Pulmonary artery endothelial cell (primary cell): ENCODE data around the gene METTL24. TPM values are rescaled to one million over a fixed set of nuclear protein-coding genes. Genes with fewer than 3 reads are reported as not detected.

Experiments
- DNase-seq: peaks from one replicate; pipeline ENCODE4 v3.0.0-alpha.2; 2011; ENCODE audit warnings: low read depth, low spot score
- total RNA-seq: library from RNA; depleted of rRNA; stranded (reverse); fragments of >200 nt; gene quantifications from 2 replicates; pipeline ENCODE4 v1.2.3, GENCODE V29; 2014

METTL24 gene
- total RNA-seq = not detected in 2 replicates

- DNase-seq = no peak
Measured at GRCh38 chr6:110357664-110358552, at the start of gene METTL24. METTL24 (minus strand) TSS chr6:110358349; CDS start chr6:110358272, 77 bp downstream.

DNA sequence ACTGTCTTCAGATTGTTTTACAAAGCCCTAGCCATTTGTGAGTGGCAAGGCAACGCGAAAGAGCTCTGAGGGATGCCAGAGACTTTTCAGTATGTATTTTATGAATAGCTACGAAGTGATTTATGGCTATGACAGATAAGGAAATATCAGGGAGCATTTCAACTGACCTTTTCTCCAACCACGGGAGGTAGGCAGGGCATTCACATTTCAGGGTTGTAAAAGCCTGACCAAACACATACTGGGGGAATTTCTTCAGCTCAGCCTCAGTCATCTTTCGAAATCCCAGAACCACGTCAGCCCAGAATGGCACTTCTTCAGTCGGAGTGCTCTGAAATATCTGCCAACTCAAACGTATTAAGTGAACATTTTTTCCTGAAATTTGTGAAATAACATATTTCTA lies 46.5 kb upstream of the METTL24 start:
- no peak for DNase-seq

DNA sequence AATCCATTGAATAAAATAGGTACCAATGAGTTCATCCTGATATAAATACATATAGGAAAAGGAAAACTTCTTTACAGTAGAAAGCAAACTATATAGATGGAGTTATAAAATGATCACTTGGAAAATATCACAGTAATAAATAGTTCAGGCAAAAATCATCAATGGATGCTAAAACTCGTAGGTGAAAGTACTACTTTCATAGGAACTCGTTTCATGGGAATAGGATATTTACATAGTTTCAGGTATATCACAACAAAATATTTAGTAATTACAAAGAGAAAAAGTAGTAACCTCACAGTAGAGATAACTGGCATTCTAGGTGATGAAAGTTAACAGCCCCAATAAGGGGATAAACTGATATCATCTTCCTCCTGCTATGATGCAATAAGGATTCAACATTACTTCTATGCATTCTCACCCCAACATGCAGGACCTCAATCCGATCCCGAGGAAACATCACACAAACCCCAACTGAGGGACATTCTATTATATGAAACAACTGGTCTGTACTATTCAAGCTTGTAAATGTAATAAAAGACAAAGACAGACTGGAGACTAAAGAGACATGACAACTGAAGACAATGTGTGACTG lies 43.5 kb upstream of the METTL24 start:
- no peak for DNase-seq

DNA sequence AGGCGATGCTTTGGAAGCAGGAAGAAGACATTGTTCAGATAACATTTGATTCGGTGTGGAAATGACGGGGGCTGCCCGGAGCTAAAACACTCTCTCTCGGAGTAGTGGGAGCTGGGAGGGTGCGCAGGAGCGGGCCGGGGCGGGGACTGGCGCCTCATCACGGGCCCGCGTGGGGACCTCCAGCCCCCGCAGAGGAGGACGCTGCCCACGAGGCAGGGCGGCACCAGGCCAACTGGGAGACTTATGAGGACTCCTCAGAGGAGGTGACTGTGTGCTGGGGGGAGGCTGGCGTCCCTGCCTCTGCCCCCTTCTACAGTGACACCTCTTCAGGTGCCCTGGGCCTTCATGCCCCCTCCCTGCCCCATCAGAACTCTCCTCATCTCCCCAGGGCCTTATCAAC lies 42.1 kb upstream of the METTL24 start:
- DNase-seq = no peak

DNA sequence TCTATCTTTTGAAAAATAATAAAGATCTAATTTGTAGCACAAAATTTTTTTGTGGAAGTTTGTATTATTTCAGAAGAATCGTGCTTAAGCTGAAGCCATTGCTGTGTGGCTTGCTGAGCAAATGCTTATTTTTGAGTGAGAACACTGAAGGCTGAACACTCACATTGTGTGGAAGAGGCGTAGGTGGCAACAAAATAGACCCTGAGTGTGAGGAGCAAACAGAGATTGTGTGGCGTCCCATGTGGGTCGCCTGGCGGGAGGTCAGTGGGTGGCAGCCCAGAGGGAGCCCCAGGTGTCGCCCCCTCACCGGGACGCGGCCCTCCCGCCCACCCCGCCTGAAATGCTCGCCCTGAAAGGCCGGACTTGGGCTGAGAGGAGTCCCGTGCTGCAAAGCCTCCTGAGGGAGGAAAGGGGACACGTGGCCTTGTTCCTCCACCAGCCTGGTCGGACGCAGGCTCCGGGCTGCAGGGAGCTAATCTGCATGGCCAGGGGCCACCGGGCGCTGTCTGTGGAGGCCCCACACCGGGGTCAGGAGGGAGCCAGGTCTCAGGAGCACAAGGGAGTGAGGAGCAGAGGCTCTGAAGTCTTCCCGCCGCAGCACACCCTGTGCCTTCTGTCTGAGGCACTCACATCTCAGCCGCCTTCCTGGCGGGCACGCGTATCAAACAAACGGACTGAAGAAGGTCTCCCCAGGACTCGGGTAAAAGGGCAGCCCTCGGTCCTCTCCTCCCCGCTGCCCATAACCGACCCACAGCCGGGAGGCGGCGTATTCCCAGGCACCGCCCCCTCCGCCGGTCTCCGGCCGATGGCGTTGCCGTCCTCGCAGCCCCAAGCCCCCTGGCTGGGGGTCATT lies 41.3 kb upstream of the METTL24 start:
- no peak for DNase-seq

DNA sequence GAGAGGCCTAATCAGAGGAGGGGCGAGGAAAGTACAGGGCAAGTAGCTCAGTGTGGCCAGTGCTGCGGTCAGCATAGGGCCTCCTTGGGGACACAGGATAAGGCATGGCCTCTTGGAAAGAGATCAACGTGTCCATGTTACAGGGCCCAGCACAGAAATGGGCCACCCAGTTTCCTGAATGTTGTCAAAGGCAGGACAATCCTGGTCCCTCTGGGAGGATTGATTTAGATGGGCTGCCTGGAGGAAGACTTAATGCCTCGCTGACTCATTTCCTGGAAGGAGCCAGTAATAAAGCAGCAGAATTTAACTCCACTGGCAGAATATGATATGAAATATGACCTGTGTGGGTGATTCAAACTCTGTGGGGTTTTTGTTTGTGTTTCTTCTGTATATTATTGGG lies 40.6 kb upstream of the METTL24 start:
- DNase-seq = no peak

- no peak for DNase-seq
Measured at GRCh38 chr6:110395221-110395620, 37.1 kb upstream of the METTL24 start.

- DNase-seq = no peak
Measured at GRCh38 chr6:110394409-110394808, 36.3 kb upstream of the METTL24 start.

- no peak for DNase-seq
Measured at GRCh38 chr6:110392727-110393126, 34.6 kb upstream of the METTL24 start.

- DNase-seq = no peak
Measured at GRCh38 chr6:110390404-110390803, 32.3 kb upstream of the METTL24 start.

DNA sequence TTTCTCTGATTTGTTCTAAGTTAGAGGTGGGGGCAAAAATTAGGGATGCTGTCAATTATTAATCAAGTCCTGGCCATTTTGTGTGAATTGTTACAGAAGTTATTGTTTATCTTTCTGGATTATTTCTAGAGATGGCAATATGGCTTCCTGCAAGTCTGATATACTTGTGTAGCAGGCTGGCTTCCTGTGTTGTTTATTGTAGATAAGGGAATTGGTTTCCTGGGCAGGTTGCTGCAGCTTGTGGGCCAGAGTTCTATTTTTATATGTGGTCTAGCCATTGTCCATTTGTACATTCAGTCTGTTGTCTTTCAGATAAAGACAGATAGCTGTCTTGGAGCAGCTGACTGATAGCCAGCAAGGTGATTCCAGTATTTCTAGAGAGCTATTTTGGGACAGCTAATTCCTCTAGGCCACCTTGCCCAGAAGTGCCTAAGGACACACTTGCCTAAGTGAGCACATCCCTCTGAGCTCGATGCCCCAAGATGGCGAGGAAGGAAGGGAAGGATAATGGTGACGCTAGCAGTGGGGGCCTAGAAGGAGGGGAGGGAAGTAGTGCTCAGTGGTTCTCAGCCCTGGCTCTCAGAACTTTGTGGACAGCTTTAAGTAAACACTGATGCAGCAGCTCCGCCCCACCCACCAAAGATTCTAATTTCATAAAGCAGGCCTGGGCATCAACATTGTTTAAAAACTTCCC lies 31.7 kb upstream of the METTL24 start:
- peak; percentile 72 for DNase-seq

GRCh38 chr6:110387986-110388385 lies 29.8 kb upstream of the METTL24 start:
- DNase-seq = no peak

DNA sequence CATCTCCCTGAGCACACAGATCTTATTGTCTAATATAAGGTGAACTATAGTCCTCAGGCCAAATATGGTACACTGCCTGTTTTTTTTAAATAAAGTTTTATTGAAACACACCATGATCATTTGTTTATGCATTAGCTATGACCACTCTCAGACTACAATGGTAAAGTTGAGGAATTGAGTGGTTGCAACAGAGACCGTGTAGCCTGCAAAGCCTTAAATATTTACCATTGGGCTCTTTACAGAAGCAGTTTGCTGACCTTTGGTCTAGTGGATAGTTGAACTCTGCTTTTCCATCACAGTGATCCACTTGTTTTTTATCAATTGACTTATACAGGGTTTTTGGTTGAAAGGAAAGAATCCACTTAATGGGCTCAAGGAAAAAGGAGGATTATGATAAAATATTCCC lies 27.3 kb upstream of the METTL24 start:
- DNase-seq = no peak

DNA sequence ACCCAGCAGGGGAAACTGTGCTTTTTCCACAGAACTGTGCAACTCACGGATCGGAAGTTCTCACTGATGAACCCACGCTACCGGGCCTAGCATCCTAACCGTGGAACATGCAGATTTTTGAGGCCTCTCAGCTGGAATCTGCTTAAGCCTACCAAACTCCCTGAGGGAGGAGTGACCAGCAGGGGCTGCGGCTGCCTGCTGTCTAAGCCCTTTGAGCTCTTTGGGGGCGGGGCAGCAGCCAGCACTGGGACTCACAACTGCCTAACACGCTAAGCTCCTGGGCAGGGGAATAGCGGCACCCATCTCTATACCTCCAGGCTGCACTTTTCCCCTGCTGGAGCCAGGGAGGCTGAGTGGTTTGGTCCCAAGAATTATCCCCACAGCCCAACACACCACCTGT lies 20.4 kb upstream of the METTL24 start:
- DNase-seq = no peak

GRCh38 chr6:110369066-110369465 lies 10.9 kb upstream of the METTL24 start:
- DNase-seq = no peak

DNA sequence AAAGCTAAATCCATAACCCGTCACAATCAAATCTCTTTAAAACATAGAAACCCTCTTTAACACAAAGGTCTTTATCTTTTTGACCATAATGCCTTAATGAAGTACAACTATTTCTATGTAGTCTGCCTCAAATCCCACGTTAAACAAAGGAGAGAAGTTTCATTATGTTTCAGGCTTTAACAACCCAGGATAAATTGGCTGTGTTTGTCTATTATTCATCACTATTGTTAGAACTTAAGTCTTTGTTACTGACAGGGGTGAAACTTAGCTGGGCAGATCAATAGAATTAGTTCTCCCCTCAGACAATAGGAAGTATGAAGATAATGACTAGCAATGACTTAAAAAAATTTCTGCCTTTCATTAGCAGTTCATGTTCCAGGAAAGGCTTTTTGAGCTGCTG lies 10.1 kb upstream of the METTL24 start:
- DNase-seq = no peak

DNA sequence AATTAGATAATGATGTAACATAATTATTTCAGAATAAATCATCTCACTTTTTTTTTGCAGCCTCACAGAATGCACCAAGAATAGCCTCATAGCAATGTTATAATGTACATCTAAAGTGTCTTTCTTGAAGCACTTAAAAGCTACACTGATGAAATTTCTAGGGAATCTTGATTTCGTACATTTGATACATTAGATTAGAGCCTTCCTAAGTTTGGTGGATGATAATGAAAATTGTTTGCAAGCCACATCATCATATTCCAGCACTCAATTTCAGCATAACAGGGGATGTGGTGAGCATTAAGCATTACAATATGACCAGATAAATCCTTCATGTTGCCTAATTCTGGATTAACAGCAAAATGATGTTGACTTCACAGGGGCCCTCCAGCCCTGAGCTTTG lies 9.7 kb upstream of the METTL24 start:
- no peak for DNase-seq

DNA sequence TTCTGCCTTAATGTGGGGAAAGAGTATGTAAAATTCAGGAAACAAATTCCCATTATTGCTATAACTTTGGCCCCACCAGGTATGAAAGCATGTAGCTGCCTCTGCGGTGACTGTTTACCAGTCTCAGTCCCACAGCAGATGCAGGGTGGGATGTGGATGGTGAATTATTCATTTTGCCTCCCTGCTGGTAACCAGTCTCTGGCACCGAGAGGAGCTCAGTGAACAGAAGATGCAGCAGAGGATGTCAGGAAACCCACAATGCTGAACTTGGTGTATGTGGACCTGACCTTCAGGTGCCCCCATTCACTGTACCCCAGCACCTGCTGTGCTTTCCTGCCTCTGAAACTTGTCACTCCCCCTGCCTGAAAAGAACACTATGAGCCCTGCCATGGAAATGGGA lies 8.8 kb upstream of the METTL24 start:
- DNase-seq = no peak

- no peak for DNase-seq
Measured at GRCh38 chr6:110366256-110366655, 8.1 kb upstream of the METTL24 start.

DNA sequence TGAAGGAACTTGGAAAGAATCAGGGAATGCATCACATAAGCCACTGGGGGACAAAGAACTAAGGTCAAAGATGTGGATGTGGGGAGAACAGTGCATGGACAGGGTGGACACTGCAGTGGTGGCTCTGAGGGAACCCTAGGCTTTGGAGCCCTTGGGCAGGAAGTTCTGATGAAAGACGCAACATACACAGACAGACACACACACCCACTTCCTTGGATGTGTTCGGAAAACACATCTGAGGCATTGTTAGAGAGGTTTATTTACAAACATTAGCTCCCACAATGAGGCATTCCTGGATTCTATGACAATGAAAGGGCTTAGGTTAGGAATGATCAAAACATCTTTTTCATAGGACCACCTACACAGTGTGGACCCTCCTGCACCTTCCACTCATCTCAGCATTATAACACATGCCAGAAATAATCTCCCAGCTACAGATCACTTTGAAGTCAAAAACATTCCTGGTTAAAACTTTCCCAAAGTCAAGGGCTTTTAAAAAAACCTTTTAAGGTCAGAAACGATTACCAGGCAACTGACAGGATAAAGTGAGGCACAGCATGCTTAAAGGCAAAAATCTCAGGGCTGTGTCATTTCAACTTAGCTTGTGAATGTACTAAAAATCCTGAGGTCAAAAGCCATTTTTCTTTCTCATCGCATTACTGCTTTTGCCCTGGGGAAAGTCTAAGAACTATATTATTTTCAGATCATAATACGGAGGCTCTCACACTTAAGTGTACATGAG lies 6.4 kb upstream of the METTL24 start:
- DNase-seq = no peak

DNA sequence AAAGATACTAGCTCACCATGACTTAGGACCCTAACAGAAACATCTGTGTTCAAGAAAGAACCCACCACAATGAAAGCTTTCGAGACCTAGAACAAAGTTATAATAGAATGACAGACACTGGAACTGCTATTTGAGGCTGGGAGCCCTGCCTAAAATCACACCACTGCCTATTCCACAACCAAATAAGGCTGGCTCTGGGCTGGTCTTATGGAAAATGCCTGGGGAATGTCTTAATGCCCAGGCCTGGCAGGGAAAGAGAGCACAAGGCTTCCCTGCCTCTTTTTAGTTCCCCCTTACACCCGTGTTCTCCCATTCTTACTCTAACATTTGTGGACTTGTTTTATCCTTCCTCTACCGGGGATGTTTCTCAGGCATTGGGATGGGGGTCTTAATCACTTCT lies 5.6 kb upstream of the METTL24 start:
- DNase-seq = no peak
